ENCODE results near the gene ARL15. TPM values are rescaled to one million over a fixed set of nuclear protein-coding genes. Genes with fewer than 3 reads are reported as not detected.

The ARL15 gene
- total and polyA plus RNA-seq, 3 experiments from 2014 or later: 5.6 to 18.8 (median 6.5) TPM

GRCh38 chr5:54324651-54325271 is 14.4 kb upstream of the ARL15 start:
- Mint-ChIP-seq H3K27me3 (peaks cover 11 to 54% of the 10 kb centered on the region in 2 donors), H3K36me3 (peaks cover 0 to 4% (median 0%) of the 10 kb centered on the region in 3 donors), H3K4me1 (no peaks in the 10 kb centered on the region), H3K4me3 (no peak overlapping the region), H3K9me3 (no peaks in the 10 kb centered on the region), H3K27ac (no peak overlapping the region)
- Histone ChIP-seq H3K4me1 (ENCODE audit: insufficient read depth, low read length) (no peaks in the 10 kb centered on the region), H3K27ac (ENCODE audit: low read depth, low read length) (peak overlapping the region; percentile 51), H3K36me3 (ENCODE audit: insufficient read depth, low read length) (no peaks in the 10 kb centered on the region), H3K4me3 (ENCODE audit: low read length) (no peak overlapping the region), H3K27me3 (ENCODE audit: insufficient read depth, low read length, poor library complexity, severe bottlenecking) (no peaks in the 10 kb centered on the region), H3K9me3 (ENCODE audit: low read length) (no peaks in the 10 kb centered on the region)
- POLR2A ChIA-PET: no interaction called here
- CTCF ChIA-PET: interaction anchor here (0.9 kb wide), 1 partner anchor 10 kb away, joined by 3 read pairs; no protein-coding TSS in a partner anchor
- DNase-seq: no peak

GRCh38 chr5:54323495-54323894 is 13.1 kb upstream of the ARL15 start:
- no peak for DNase-seq
- H3K36me3 Mint-ChIP-seq: peaks cover 0 to 3% (median 0%) of the 10 kb centered on the region in 3 donors
- no peaks in the 10 kb centered on the region for H3K4me1 Mint-ChIP-seq
- Histone ChIP-seq H3K9me3 (ENCODE audit: low read length) (no peaks in the 10 kb centered on the region), H3K4me1 (ENCODE audit: insufficient read depth, low read length) (no peaks in the 10 kb centered on the region), H3K27me3 (ENCODE audit: insufficient read depth, low read length, poor library complexity, severe bottlenecking) (no peaks in the 10 kb centered on the region), H3K36me3 (ENCODE audit: insufficient read depth, low read length) (no peaks in the 10 kb centered on the region), H3K4me3 (ENCODE audit: low read length) (no peak overlapping the region), H3K27ac (ENCODE audit: low read depth, low read length) (no peak overlapping the region)
- no peaks in the 10 kb centered on the region for H3K9me3 Mint-ChIP-seq
- H3K27me3 Mint-ChIP-seq: peaks cover 10 to 51% of the 10 kb centered on the region in 2 donors
- ChIA-PET CTCF (no interaction called here), POLR2A (no interaction called here)
- H3K27ac Mint-ChIP-seq: no peak overlapping the region
- H3K4me3 Mint-ChIP-seq: no peak overlapping the region

- no peak overlapping the region for H3K27ac ChIP-seq (ENCODE audit: low read depth, low read length)
- H3K9me3 ChIP-seq (ENCODE audit: low read length): no peaks in the 10 kb centered on the region
- Mint-ChIP-seq H3K27ac (no peak overlapping the region), H3K27me3 (peaks cover 5 to 52% of the 10 kb centered on the region in 2 donors), H3K36me3 (peaks cover 0 to 3% (median 0%) of the 10 kb centered on the region in 3 donors), H3K9me3 (no peaks in the 10 kb centered on the region), H3K4me1 (no peaks in the 10 kb centered on the region), H3K4me3 (no peak overlapping the region)
- H3K4me1 ChIP-seq (ENCODE audit: insufficient read depth, low read length): no peaks in the 10 kb centered on the region
- POLR2A ChIA-PET: no interaction called here
- DNase-seq: no peak
- no peaks in the 10 kb centered on the region for H3K36me3 ChIP-seq (ENCODE audit: insufficient read depth, low read length)
- H3K27me3 ChIP-seq (ENCODE audit: insufficient read depth, low read length, poor library complexity, severe bottlenecking): no peaks in the 10 kb centered on the region
- CTCF ChIA-PET: interaction anchor here (1.1 kb wide), 1 partner anchor 10 kb away, joined by 6 read pairs; the partner anchor contains the start of gene ARL15
- H3K4me3 ChIP-seq (ENCODE audit: low read length): no peak overlapping the region
Measured at GRCh38 chr5:54320256-54320655, 9.9 kb upstream of the ARL15 start.

- no peak for DNase-seq
- no peaks in the 10 kb centered on the region for H3K9me3 ChIP-seq (ENCODE audit: low read length)
- Mint-ChIP-seq H3K27me3 (peaks cover 10 to 64% of the 10 kb centered on the region in 2 donors), H3K4me3 (no peak overlapping the region), H3K9me3 (no peaks in the 10 kb centered on the region), H3K27ac (no peak overlapping the region), H3K4me1 (no peaks in the 10 kb centered on the region), H3K36me3 (no peaks in the 10 kb centered on the region)
- no peaks in the 10 kb centered on the region for H3K36me3 ChIP-seq (ENCODE audit: insufficient read depth, low read length)
- no peaks in the 10 kb centered on the region for H3K4me1 ChIP-seq (ENCODE audit: insufficient read depth, low read length)
- ChIA-PET CTCF (no interaction called here), POLR2A (interaction anchor here (0.6 kb wide), 1 partner anchor 992 kb away, joined by 3 read pairs; no protein-coding TSS in a partner anchor)
- no peak overlapping the region for H3K27ac ChIP-seq (ENCODE audit: low read depth, low read length)
- no peak overlapping the region for H3K4me3 ChIP-seq (ENCODE audit: low read length)
- H3K27me3 ChIP-seq (ENCODE audit: insufficient read depth, low read length, poor library complexity, severe bottlenecking): no peaks in the 10 kb centered on the region
Measured at GRCh38 chr5:54317511-54318260, 7.3 kb upstream of the ARL15 start.

- no peak overlapping the region for H3K4me3 Mint-ChIP-seq
Measured at GRCh38 chr5:54315736-54316528, 5.6 kb upstream of the ARL15 start.

GRCh38 chr5:54313311-54314270 is 3.2 kb upstream of the ARL15 start:
- CTCF ChIA-PET: interaction anchor here (1.5 to 2.1 kb wide), 2 partner anchors 9 to 18 kb away, joined by 3 to 7 read pairs; no protein-coding TSS in a partner anchor
- H3K27me3 ChIP-seq (ENCODE audit: insufficient read depth, low read length, poor library complexity, severe bottlenecking): no peaks in the 10 kb centered on the region
- peak overlapping the region; percentile 51 for H3K27ac ChIP-seq (ENCODE audit: low read depth, low read length)
- no peak overlapping the region for H3K4me3 ChIP-seq (ENCODE audit: low read length)
- H3K4me1 ChIP-seq (ENCODE audit: insufficient read depth, low read length): peaks cover 10% of the 10 kb centered on the region
- H3K9me3 Mint-ChIP-seq: no peaks in the 10 kb centered on the region
- POLR2A ChIA-PET: interaction anchor here (0.7 kb wide), 1 partner anchor 1325 kb away, joined by 6 read pairs; no protein-coding TSS in a partner anchor
- DNase-seq: no peak
- H3K9me3 ChIP-seq (ENCODE audit: low read length): no peaks in the 10 kb centered on the region
- peak overlapping the region in 1 of 7 donors; percentile 37 for H3K4me3 Mint-ChIP-seq
- peaks cover 9 to 41% of the 10 kb centered on the region in 2 donors for H3K27me3 Mint-ChIP-seq
- no peaks in the 10 kb centered on the region for H3K36me3 ChIP-seq (ENCODE audit: insufficient read depth, low read length)
- H3K4me1 Mint-ChIP-seq: peaks cover 9 to 18% (median 17%) of the 10 kb centered on the region in 3 donors
- H3K36me3 Mint-ChIP-seq: peaks cover 0 to 18% (median 0%) of the 10 kb centered on the region in 3 donors
- H3K27ac Mint-ChIP-seq: no peak overlapping the region

More at GRCh38 chr5:54315736-54316528, 5.6 kb upstream of the ARL15 start:
- H3K4me1 Mint-ChIP-seq: peaks cover 0 to 6% (median 5%) of the 10 kb centered on the region in 3 donors
- Histone ChIP-seq H3K9me3 (ENCODE audit: low read length) (no peaks in the 10 kb centered on the region), H3K27ac (ENCODE audit: low read depth, low read length) (no peak overlapping the region), H3K36me3 (ENCODE audit: insufficient read depth, low read length) (no peaks in the 10 kb centered on the region), H3K4me1 (ENCODE audit: insufficient read depth, low read length) (no peaks in the 10 kb centered on the region), H3K4me3 (ENCODE audit: low read length) (no peak overlapping the region), H3K27me3 (ENCODE audit: insufficient read depth, low read length, poor library complexity, severe bottlenecking) (no peaks in the 10 kb centered on the region)
- H3K27ac Mint-ChIP-seq: no peak overlapping the region
- CTCF ChIA-PET: interaction anchor here (1.3 kb wide), 1 partner anchor 9 kb away, joined by 3 read pairs; no protein-coding TSS in a partner anchor
- POLR2A ChIA-PET: no interaction called here
- peaks cover 10 to 58% of the 10 kb centered on the region in 2 donors for H3K27me3 Mint-ChIP-seq
- DNase-seq: no peak
- H3K9me3 Mint-ChIP-seq: no peaks in the 10 kb centered on the region
- peaks cover 0 to 6% (median 0%) of the 10 kb centered on the region in 3 donors for H3K36me3 Mint-ChIP-seq

- peaks cover 0 to 18% (median 0%) of the 10 kb centered on the region in 3 donors for H3K36me3 Mint-ChIP-seq
- POLR2A ChIA-PET: no interaction called here
- peaks cover 9 to 30% of the 10 kb centered on the region in 2 donors for H3K27me3 Mint-ChIP-seq
- H3K4me3 Mint-ChIP-seq: peak overlapping the region; percentile 37 to 99 (median 95)
- Histone ChIP-seq H3K9me3 (ENCODE audit: low read length) (no peaks in the 10 kb centered on the region), H3K4me3 (ENCODE audit: low read length) (no peak overlapping the region), H3K4me1 (ENCODE audit: insufficient read depth, low read length) (peaks cover 13% of the 10 kb centered on the region), H3K27ac (ENCODE audit: low read depth, low read length) (peak overlapping the region; percentile 34), H3K27me3 (ENCODE audit: insufficient read depth, low read length, poor library complexity, severe bottlenecking) (no peaks in the 10 kb centered on the region), H3K36me3 (ENCODE audit: insufficient read depth, low read length) (no peaks in the 10 kb centered on the region)
- peaks cover 14 to 27% (median 26%) of the 10 kb centered on the region in 3 donors for H3K4me1 Mint-ChIP-seq
- no peak overlapping the region for H3K27ac Mint-ChIP-seq
- H3K9me3 Mint-ChIP-seq: no peaks in the 10 kb centered on the region
- CTCF ChIA-PET: interaction anchor here (2.1 kb wide), 1 partner anchor 10 kb away, joined by 7 read pairs; no protein-coding TSS in a partner anchor
- DNase-seq: no peak
Measured at GRCh38 chr5:54312499-54312898, 2.1 kb upstream of the ARL15 start.

Measured in CD8-positive, alpha-beta memory T cell (primary cell).